Transverse colon (tissue), 4 donors: ENCODE results near the gene DENND1A. TPM values are rescaled to one million over a fixed set of nuclear protein-coding genes. Genes with fewer than 3 reads are reported as not detected.

Experiments used
- DNase-seq: peaks from one replicate; pipeline ENCODE4 v3.0.0-alpha.2; 2019
- H3K27ac ChIP-seq, 4 donors: fragments of 200-600 bp; sonication (generic); 2 replicates each; pipeline ENCODE4 v1.5.1; 2016 to 2018; ENCODE audit warnings: inconsistent platforms in 4 of 4
- H3K27me3 ChIP-seq: fragments of 200-600 bp; sonication (generic); 2 replicates; pipeline ENCODE4 v1.5.1; 2017; ENCODE audit warnings: inconsistent platforms
- H3K36me3 ChIP-seq, 4 donors: fragments of 200-600 bp; sonication (generic); 2 replicates each; pipeline ENCODE4 v1.5.1; 2017 to 2019; ENCODE audit warnings: inconsistent platforms in 4 of 4
- H3K4me1 ChIP-seq, 4 donors: fragments of 200-600 bp; sonication (generic); 2 replicates each; pipeline ENCODE4 v1.5.1; 2017 to 2020; ENCODE audit warnings: inconsistent platforms in 4 of 4
- H3K4me3 ChIP-seq, 4 donors: fragments of 200-600 bp; sonication (generic); 1 replicate in 1 of 4; 2 replicates in 3 of 4; pipeline versions ENCODE4 v1.5.1 to v1.6.1; 2017 to 2019; ENCODE audit warnings: inconsistent platforms in 4 of 4
- H3K9me3 ChIP-seq, 2 donors: fragments of 200-600 bp; sonication (generic); 2 replicates each; pipeline ENCODE4 v1.5.1; 2017 to 2019; ENCODE audit warnings: inconsistent platforms in 2 of 2
- CTCF ChIP-seq, 5 experiments: fragments of 200-600 bp in 3 of 5; fragments of 450-650 bp in 2 of 5; sonication (generic) in 3 of 5; IDR thresholded peaks; 1 replicate in 2 of 5; 2 replicates in 3 of 5; pipeline ENCODE4 v1.5.1; 2016 to 2017; ENCODE audit warnings: antibody characterized with exemption in 5 of 5, inconsistent platforms in 3 of 5, mild to moderate bottlenecking in 2 of 5, moderate library complexity in 1 of 5
- EP300 ChIP-seq: sonication (generic); formaldehyde crosslinking; IDR thresholded peaks from one replicate; pipeline ENCODE4 v1.6.1; 2017; ENCODE audit warnings: antibody characterized with exemption, low read depth
- POLR2A ChIP-seq: fragments of 450-650 bp; IDR thresholded peaks from one replicate; pipeline ENCODE4 v1.6.1; 2016; ENCODE audit warnings: antibody characterized with exemption, mild to moderate bottlenecking, moderate library complexity
- POLR2AphosphoS5 ChIP-seq, 3 donors: sonication (generic); formaldehyde crosslinking; IDR thresholded peaks; one replicate each; pipeline ENCODE4 v1.6.1; 2016; ENCODE audit warnings: antibody characterized with exemption in 3 of 3
- WGBS, 2 donors: methylation state at CpG; one replicate each; pipeline ENCODE4 v1.1.5; 2018; ENCODE audit warnings: low coverage in 1 of 2; 5-methylcytosine and 5-hydroxymethylcytosine counted together
- in situ Hi-C, 4 donors: fragments of 200-750 bp; cut with MboI; loops; one replicate each; pipeline versions ENCODE4 v1.15.0 to v1.15.1; 2017; ENCODE audit warnings: low sequenced_read_pairs in 3 of 4, low pct_ligation_motif_present in 1 of 4, low pct_unique_long_range_greater_than_20kb in 1 of 4
- intact Hi-C: fragments of 100-400 bp; cut with DNase I; formaldehyde crosslinking; loops from one replicate; pipeline ENCODE4 v1.15.1; 2023; ENCODE audit warnings: low total_unique reads
- total RNA-seq, 4 donors: library from RNA; depleted of rRNA; stranded (reverse); fragments of >200 nt; gene quantifications; one replicate each; pipeline ENCODE4 v1.1.0, GENCODE V29; 2016

The DENND1A gene
- total RNA-seq, 4 donors from 2014 or later: 12.5 to 78.6 (median 40.0) TPM

DNA sequence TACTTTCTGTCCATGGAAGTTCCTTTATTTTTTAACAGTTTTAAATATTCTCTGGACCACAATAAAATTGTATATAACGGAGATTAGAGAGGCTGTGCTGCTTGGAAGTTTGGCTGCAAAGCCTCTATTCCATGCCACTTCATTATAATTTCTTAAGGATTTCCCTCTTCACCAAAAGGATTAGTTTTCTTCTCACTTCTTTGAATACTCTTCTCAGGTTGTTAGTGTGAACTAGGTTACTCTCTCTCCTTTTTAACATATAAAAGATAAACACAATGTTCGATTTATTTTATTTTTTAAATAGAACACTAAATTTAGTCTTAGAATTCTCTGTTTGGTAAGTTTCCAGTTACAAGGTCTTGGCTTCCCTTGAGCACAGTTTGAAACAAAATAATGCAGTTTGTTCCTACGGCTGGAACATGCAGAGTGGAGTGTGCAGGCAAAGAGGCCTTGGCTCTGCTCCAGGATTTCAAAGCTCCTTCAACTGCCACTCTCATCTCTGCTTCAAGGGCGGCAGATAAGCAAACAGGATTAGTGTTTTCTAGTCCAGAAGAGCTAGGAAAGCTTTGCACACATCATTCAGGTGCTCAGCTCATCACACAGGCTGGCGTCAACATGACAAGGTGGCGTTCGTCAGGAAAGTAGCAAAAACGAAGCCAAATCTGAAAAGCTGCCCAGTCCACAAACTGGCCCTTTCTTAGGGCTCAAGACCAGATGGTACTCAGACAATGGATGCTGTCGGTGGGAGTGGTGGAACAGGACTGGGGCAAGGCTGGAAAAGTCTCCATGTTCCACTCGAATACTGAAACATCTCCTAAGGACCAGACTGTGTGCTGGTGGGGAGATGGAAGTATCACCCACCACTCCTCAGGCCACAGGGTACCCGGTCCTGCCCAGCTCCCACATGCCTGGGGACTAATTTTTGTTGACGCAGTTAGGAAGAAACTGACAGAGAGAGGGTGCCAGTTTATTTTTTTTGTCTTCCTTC lies 287.3 kb downstream of the DENND1A start:
- H3K27ac ChIP-seq: peak overlapping the region; percentile 56 to 76 (median 74)
- in situ Hi-C loops: no loop called here
- H3K36me3 ChIP-seq: no peaks in the 10 kb centered on the region
- no peaks in the 10 kb centered on the region for H3K27me3 ChIP-seq
- TF ChIP-seq POLR2A (no peak), POLR2AphosphoS5 (IDR thresholded peaks at IDR 0.05) (peak in 2 of 3 donors; percentile 29 to 56), EP300 (no peak), CTCF (IDR thresholded peaks at IDR 0.05) (no peak)
- peak; percentile 73 for DNase-seq
- no peak overlapping the region for H3K4me3 ChIP-seq
- no peaks in the 10 kb centered on the region for H3K9me3 ChIP-seq
- H3K4me1 ChIP-seq: peaks cover 13 to 45% (median 24%) of the 10 kb centered on the region in 4 donors
- intact Hi-C loops: no loop called here
- WGBS, 2 donors: 39 to 58% methylated on average over 4 to 12 of the region's 12 CpGs

DNA sequence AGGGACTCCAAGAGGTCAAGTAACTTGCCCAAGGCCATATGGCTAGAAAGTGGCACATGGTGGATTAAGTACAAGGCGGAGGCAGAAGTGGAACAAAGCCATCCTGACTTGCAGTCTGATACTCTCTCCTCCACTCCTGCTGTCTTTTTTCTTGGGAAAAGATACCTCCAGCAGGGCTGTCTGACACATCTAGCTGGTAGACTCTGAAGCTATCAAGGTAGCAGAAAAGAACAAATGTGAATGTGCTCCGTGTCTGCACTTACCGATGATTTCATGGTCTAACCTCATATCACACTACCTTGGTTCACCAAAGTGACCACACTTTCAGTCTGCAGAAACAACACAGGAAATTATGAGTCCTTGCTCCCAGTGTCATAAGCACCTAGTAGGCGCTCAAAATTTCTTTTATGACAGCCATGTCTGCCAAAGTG lies 289.1 kb downstream of the DENND1A start:
- Histone ChIP-seq H3K27ac (no peak overlapping the region), H3K4me1 (peaks cover 13 to 49% (median 28%) of the 10 kb centered on the region in 4 donors), H3K9me3 (no peaks in the 10 kb centered on the region), H3K36me3 (no peaks in the 10 kb centered on the region), H3K4me3 (no peak overlapping the region), H3K27me3 (no peaks in the 10 kb centered on the region)
- DNase-seq: no peak
- TF ChIP-seq POLR2AphosphoS5 (IDR thresholded peaks at IDR 0.05) (no peak), CTCF (IDR thresholded peaks at IDR 0.05) (no peak), POLR2A (no peak), EP300 (no peak)
- intact Hi-C loops: no loop called here
- in situ Hi-C loops: no loop called here
- WGBS, 2 donors: 40 to 67% methylated on average over 2 to 4 of the region's 4 CpGs

DNA sequence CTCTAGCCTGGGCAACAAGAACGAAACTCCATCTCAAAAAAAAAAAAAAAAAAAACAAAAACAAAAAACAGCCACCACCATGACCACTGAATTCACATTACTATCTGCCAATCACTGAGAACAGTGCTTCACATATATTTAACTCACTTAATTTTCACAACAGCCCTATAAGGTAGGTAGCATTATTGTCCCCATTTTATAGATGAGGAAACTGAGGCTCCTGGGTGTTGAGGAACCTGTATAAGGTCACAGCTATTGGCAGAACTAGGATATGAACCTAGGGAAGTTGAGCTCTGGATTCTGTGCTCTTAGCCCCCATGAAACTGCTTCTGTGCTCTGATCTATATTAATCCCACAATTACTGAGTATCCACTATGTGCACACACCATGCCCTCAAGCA lies 290.2 kb downstream of the DENND1A start:
- H3K9me3 ChIP-seq: no peaks in the 10 kb centered on the region
- in situ Hi-C loops (no loop called here), intact Hi-C loops (no loop called here)
- no peaks in the 10 kb centered on the region for H3K27me3 ChIP-seq
- no peak overlapping the region for H3K4me3 ChIP-seq
- peaks cover 13 to 49% (median 28%) of the 10 kb centered on the region in 4 donors for H3K4me1 ChIP-seq
- 88 to 100% methylated on average over 1 of the region's 1 CpG for WGBS, 2 donors
- TF ChIP-seq CTCF (IDR thresholded peaks at IDR 0.05): no peak
- TF ChIP-seq EP300: no peak
- TF ChIP-seq POLR2A: no peak
- no peak for TF ChIP-seq POLR2AphosphoS5 (IDR thresholded peaks at IDR 0.05)
- no peaks in the 10 kb centered on the region for H3K36me3 ChIP-seq
- DNase-seq: no peak
- H3K27ac ChIP-seq: no peak overlapping the region

DNA sequence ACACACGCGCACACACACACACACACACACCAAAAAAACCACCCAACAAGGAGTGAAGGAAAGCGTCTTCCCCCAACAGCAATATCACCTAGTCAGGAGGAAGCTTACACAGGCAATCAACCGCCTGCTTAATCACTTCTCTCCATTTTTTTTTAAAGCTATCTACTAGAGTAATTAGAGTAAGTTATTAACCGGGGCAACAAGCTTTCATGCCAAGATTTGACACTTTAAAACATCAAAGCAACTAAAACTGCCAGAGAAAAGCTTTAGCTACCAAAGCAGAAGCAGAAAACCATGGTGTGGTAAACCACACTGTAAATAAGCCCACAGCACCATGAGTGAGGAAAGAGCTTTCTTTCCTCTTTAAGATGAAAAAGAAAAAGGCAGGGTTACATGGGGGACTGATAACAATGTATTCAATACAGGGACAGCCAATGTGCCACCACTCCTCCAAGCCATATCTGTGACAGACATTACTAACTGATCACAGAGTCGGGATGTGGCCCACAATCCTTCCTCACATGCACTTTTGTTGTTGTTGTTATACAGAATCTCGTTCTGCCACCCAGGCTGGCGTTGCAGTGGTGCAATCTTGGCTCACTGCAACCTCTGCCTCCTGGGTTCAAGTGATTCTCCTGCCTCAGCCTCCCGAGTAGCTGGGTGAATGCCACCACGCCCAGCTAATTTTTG lies 291.8 kb downstream of the DENND1A start:
- H3K9me3 ChIP-seq: no peaks in the 10 kb centered on the region
- H3K27ac ChIP-seq: peak overlapping the region; percentile 31 to 69 (median 40)
- WGBS, 2 donors: 26 to 33% methylated on average over 3 to 10 of the region's 10 CpGs
- H3K4me1 ChIP-seq: peaks cover 11 to 33% (median 18%) of the 10 kb centered on the region in 4 donors
- peak overlapping the region in 2 of 4 donors; percentile 13 to 19 for H3K4me3 ChIP-seq
- DNase-seq: peak; percentile 20
- intact Hi-C loops: no loop called here
- H3K36me3 ChIP-seq: no peaks in the 10 kb centered on the region
- in situ Hi-C loops: no loop called here
- H3K27me3 ChIP-seq: no peaks in the 10 kb centered on the region
- TF ChIP-seq EP300: no peak
- no peak for TF ChIP-seq POLR2AphosphoS5 (IDR thresholded peaks at IDR 0.05)
- no peak for TF ChIP-seq CTCF (IDR thresholded peaks at IDR 0.05)
- no peak for TF ChIP-seq POLR2A
